GM19023 (cell line): ENCODE data around the gene MUC5AC.

Source experiments
- ATAC-seq: cut with Tn5 transposase; IDR thresholded peaks from one replicate; pipeline ENCODE4 v1.9.1; 2021; ENCODE audit warnings: mild to moderate bottlenecking, moderate library complexity; ENCODE audit not compliant: unreplicated experiment

The MUC5AC gene

DNA sequence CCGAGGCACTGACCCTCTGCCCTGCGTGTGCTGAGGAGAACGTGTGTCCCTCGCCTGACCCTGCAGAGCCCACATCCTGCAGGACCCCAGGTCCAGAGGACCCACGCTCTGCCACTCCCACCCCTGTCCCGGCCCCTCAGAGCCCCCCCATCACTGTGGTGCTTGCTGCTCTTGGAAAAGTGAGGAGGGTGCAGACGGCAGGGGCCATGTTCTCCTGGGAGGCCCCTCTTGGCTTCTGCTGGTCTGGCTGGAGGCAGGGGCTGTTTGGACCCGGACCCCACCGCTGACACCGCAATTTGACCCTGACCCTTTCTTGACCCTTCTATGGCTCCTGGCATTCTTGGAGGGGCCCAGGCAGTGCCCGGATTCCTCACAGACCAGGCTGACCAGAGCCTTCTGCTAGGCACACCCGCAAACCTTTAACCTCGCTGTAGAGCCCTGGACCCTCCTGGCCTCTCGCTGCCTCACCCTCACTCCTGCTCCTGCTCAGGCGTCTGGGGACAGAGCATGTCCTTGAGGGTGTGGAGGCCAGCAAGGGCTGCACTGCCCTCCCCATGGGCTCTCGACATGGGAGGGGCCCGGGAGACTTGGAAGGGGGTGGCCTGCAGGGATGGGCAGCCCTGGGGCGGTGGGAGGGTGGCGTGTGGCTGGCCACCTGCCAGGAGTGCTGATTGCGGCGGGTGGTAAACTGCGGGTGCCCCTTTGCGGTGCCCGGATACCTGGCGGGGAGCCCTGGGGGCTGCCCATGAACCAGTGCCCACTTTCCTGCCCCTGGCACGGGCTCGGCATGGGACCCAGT lies 37.0 kb upstream of the MUC5AC start:
- ATAC-seq, result no peak

- no peak for ATAC-seq
Observed at GRCh38 chr11:1121331-1121812, 36.4 kb upstream of the MUC5AC start.

DNA sequence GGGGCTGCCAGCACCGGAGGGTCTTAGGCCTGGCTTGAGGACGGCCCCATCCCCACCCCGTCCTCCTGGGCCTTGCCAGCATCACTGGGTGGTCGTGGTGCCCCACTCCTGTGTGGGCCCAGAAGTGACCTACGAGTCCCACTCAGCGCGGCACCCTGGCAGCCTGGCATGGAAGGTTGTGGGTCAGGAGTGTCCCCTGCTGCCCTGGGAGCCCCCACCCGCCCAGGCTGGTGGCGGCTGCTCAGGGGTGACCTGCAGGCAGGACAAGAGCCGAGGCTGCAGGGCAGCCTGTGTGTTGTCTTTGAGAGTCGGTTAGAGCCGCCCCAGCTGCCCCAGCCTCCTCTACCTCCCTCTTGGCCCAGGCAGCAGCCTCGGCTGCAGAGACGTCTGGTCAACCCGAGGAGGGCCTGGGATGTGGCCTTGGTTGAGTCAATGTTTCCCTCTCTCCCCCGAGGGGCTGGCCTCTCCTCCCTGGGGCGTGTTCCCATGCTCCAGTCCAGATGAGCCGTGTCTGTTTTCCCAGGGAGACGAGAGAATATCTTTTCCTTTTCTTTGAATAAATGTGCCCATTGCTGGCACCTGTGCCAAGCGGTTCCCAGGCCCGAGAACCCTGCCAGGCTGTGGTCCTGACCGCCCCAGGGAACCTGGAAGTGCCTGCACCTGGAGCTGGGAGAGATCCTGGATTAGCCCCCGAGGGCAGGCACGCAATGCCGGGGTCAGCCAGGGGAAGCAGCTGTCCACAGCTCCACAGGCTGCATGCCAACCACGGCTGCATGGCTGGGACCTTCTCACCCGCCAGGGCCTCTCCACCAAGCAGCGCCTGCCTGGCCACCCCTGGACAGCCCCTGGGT lies 35.7 kb upstream of the MUC5AC start:
- no peak for ATAC-seq

GRCh38 chr11:1122664-1123002 lies 35.1 kb upstream of the MUC5AC start:
- ATAC-seq, result no peak

- no peak for ATAC-seq
Observed at GRCh38 chr11:1123970-1124369, 33.8 kb upstream of the MUC5AC start.

DNA sequence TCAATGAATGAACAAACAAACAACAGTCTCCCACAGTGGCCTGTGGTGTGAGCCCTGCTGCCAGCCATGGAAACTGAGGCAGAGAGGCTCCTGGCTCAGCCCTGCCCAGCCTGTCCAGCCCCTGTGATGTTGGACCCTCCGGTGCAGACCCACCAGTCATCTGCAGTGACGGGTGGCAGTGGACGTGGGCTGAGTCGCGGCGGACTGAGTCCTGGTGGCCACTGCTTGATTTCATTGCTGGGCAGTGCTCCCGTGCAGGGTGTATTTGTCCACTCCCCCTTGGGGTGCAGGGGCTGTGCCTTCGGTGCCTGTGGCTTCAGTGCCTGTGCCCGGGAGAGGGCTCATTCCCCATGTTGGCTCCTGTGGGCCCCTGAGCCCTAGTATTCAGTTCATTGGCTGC lies 31.9 kb upstream of the MUC5AC start:
- ATAC-seq, result no peak

GRCh38 chr11:1126491-1126926 lies 31.2 kb upstream of the MUC5AC start:
- no peak for ATAC-seq

GRCh38 chr11:1126935-1127663 lies 30.7 kb upstream of the MUC5AC start:
- no peak for ATAC-seq

- no peak for ATAC-seq
Observed at GRCh38 chr11:1127664-1128162, 30.0 kb upstream of the MUC5AC start.

GRCh38 chr11:1128311-1129142 lies 29.2 kb upstream of the MUC5AC start:
- no peak for ATAC-seq

GRCh38 chr11:1129143-1129610 lies 28.6 kb upstream of the MUC5AC start:
- ATAC-seq, result no peak

DNA sequence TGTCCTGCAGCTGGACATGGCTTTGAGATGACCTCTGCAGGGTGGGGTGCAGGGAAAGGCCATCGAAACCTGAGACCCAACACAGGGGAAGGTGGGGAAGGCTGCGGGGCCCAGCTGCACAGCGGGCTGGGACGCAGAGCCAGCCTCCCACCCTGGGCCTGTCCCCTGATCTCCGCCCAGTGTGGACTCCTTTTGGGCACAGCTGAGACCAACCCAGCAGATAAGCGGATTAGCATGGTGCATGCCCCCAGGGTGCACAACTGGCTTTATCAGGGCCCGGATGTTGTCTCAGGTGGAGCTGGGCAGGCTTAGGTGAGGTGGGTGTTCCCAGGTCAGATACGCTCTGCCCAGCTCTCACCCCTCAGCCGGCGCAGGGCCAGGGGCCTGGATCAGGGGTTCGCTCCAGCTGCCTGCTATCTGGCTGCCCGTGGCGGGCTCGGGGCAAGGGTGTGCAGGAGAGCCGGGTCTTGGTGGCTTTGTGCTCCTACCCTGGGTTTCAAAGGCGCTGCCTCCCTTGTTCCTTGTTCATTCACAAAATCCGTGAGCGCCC lies 28.1 kb upstream of the MUC5AC start:
- no peak for ATAC-seq

DNA sequence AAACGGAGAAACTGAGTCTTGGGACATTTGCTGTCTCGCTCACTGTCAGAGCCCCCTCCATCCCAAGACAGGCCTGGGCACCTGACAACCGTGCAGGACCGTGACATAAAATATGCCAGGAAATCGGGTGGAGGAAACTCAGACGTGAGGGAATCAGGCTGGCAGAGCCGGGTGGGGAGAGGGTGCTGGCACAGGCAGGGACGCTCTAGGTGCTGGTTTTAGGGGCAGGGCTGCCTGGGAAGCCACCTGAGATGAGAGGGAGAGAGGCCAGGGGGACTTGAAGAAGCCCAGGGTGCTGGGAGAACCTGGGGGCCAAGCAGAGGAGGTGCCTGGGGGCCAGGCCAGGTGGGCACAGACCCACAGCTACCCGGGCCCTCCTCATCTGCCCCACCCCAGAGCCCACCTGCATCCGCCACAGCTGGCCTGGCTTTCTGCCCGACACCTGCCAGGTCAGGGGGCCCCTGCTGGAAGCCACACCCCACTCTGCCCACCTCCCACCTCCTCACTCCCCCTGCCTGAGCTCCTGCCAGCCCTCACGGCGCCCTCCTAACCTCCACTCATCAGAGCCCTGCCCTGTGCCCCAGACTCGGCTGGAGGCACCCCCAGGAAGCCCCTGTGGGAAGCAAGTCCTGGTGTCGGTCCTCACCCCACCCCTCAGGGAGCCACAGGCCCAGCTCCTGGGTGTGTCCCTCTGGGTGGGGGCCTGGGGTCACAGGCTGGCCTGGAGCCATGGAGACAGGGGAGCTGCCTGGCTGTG lies 27.3 kb upstream of the MUC5AC start:
- ATAC-seq, result no peak

- ATAC-seq, result no peak
Observed at GRCh38 chr11:1131033-1131911, 26.5 kb upstream of the MUC5AC start.

DNA sequence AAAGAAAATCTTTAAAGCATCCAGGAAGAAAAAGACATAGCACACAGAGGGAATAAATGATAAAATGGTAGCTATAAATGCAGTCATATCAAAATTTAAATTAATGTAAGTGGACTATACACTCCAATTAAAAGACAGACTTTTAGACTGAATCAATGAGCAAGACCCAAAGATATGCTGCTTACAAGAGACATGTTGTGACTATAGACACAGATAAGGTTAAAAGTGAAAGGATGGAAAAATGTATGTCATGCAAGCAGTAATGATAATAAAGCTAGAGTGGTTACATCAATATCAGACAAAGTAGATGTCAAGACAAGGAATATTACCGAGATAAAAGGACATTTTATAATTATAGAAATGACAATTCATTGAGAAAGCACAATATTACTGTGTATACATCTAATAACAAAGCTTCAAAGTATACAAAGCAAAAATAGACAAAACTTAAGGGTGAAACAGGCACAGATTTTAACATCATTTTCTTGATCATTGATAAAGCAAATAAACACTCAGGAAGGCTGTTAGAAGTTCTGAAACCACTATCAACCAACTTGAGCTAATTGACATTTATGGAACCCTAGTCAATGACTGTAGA lies 22.8 kb upstream of the MUC5AC start:
- no peak for ATAC-seq

DNA sequence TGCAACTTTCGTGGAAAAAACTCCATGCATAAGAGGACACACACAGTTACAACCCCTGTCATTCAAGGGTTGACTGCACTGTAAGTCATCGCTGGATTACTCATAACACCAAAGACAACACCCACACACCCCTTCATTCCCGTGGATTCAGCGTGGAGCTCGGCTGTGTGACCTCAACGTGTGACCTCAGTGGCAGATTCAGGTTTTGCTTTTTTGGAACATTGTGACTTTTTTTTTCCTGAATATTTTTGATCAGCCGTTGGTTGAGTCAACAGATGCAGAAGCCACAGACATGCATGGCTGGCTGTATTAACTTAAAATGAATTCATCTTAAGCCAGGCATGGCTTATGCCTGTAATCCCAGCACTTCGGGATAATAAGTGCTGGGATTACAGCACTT lies 19.7 kb upstream of the MUC5AC start:
- ATAC-seq, result no peak

GRCh38 chr11:1139441-1140083 lies 18.2 kb upstream of the MUC5AC start:
- no peak for ATAC-seq
